ENCODE data around the gene C1QL4. TPM values are rescaled to one million over a fixed set of nuclear protein-coding genes. Genes with fewer than 3 reads are reported as not detected.
A peak's percentile ranks its signal among the peaks of the same experiment; 100 is the strongest.
"Not testable (repeated sequence)": the region's sequence is repeated elsewhere in the genome, so short reads cannot be mapped to it uniquely, and the experiment has no call there.

The C1QL4 gene
- total RNA-seq, 2 donors from 2014 or later = not detected

- H3K36me3 ChIP-seq = no peaks in the 10 kb centered on the region
- no peak overlapping the region for H3K27ac ChIP-seq
- intact Hi-C loops (cut with DNase I) = loop anchor here (2.0 kb wide), 1 partner anchor 50 kb away; no protein-coding TSS in a partner anchor
- H3K27me3 ChIP-seq = no peaks in the 10 kb centered on the region
- no peak overlapping the region for H3K9ac ChIP-seq (ENCODE audit: low read depth in 2 of 2, low read length in 2 of 2)
- H3K9me3 ChIP-seq = no peaks in the 10 kb centered on the region
- H3K4me3 ChIP-seq = no peak overlapping the region
- DNase-seq = peak; percentile 67
- H3K4me1 ChIP-seq = no peaks in the 10 kb centered on the region
- TF ChIP-seq, protein P1, sequence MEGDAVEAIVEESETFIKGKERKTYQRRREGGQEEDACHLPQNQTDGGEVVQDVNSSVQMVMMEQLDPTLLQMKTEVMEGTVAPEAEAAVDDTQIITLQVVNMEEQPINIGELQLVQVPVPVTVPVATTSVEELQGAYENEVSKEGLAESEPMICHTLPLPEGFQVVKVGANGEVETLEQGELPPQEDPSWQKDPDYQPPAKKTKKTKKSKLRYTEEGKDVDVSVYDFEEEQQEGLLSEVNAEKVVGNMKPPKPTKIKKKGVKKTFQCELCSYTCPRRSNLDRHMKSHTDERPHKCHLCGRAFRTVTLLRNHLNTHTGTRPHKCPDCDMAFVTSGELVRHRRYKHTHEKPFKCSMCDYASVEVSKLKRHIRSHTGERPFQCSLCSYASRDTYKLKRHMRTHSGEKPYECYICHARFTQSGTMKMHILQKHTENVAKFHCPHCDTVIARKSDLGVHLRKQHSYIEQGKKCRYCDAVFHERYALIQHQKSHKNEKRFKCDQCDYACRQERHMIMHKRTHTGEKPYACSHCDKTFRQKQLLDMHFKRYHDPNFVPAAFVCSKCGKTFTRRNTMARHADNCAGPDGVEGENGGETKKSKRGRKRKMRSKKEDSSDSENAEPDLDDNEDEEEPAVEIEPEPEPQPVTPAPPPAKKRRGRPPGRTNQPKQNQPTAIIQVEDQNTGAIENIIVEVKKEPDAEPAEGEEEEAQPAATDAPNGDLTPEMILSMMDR (IDR thresholded peaks at IDR 0.05) = peak; percentile 80
Observed at GRCh38 chr12:49288412-49288853, 48.6 kb downstream of the C1QL4 start.

GRCh38 chr12:49287876-49288275, 49.1 kb downstream of the C1QL4 start:
- TF ChIP-seq, protein P1 (IDR thresholded peaks at IDR 0.05) = no peak
- H3K9me3 ChIP-seq = no peaks in the 10 kb centered on the region
- H3K9ac ChIP-seq (ENCODE audit: low read depth in 2 of 2, low read length in 2 of 2) = no peak overlapping the region
- no peaks in the 10 kb centered on the region for H3K27me3 ChIP-seq
- H3K27ac ChIP-seq = no peak overlapping the region
- no peaks in the 10 kb centered on the region for H3K36me3 ChIP-seq
- H3K4me3 ChIP-seq = no peak overlapping the region
- no peak for DNase-seq
- H3K4me1 ChIP-seq = no peaks in the 10 kb centered on the region
- intact Hi-C loops (cut with DNase I) = loop anchor here (2.0 kb wide), 1 partner anchor 51 kb away; no protein-coding TSS in a partner anchor

DNA sequence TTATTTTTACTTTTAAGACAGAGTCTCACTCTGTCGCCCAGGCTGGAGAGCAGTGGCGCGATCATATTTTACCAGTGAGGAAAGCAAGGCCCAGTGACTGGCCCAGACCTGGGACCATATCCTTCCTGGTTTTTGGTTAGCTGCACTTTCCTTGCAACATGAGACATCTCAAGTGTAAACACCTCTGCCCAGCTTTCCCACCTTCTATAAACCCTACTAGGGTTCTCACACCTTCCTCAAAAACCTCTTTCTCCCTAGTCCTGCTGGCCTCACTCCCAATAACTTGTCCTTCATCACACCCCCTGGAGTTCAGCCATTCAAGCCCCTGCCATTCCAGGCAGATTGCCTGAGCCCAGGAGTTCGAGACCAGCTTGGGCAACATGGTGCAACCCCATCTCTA, 52.3 kb downstream of the C1QL4 start:
- intact Hi-C loops (cut with DNase I) = no loop called here
- no peak overlapping the region for H3K9ac ChIP-seq (ENCODE audit: low read depth in 2 of 2, low read length in 2 of 2)
- H3K27ac ChIP-seq = no peak overlapping the region
- H3K27me3 ChIP-seq = no peaks in the 10 kb centered on the region
- no peak for DNase-seq
- H3K9me3 ChIP-seq = no peaks in the 10 kb centered on the region
- no peaks in the 10 kb centered on the region for H3K36me3 ChIP-seq
- H3K4me1 ChIP-seq = no peaks in the 10 kb centered on the region
- TF ChIP-seq, protein P1 (IDR thresholded peaks at IDR 0.05) = no peak
- H3K4me3 ChIP-seq = no peak overlapping the region

DNA sequence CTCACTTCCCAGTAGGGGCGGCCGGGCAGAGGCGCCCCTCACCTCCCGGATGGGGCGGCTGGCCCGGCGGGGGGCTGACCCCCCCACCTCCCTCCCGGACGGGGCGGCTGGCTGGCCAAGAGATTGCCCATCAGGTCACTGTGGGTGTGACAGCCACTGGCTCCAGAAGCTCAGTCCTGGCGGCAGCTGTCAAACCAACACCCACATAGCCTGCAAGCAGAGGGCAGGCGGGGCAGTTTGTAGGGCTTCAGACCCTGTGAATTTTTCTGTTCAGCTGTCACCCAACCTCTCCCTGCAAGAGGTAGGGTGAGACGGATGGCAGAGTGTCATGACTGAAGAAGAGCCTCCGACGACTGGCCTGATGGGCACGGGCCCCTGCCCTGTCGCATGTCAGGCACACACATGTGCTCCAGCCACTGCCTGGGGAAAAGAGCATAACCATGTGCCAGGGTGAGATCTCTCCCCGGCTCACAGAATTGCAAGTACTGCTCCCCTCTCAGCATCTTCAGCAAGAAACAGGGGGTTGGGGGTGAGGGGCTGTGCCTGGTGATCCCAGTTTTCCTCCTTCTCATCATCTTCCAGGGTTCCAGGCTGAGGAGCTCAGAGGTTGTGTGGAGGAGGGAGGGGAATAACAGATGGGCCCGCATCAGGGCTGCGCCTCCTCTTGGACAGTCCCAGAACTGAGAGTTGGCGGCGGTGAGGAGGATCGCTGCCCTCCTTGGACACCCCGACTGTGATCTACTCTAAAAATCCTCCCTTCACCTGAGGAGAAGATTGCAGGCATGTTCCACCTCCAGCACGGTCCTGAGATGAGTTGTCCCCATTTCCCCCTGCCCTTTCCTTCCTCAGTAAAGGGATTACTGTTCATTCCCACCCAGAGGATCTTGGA, 53.2 kb downstream of the C1QL4 start:
- TF ChIP-seq, protein P1 (IDR thresholded peaks at IDR 0.05) = no peak
- Histone ChIP-seq H3K36me3 (no peaks in the 10 kb centered on the region), H3K9ac (ENCODE audit: low read depth in 2 of 2, low read length in 2 of 2) (no peak overlapping the region), H3K4me3 (no peak overlapping the region), H3K27ac (no peak overlapping the region), H3K9me3 (no peaks in the 10 kb centered on the region), H3K4me1 (no peaks in the 10 kb centered on the region), H3K27me3 (no peaks in the 10 kb centered on the region)
- no peak for DNase-seq
- intact Hi-C loops (cut with DNase I) = no loop called here

GRCh38 chr12:49282740-49283375, 54.1 kb downstream of the C1QL4 start:
- H3K36me3 ChIP-seq; H3K4me3 ChIP-seq; intact Hi-C loops (cut with DNase I); H3K4me1 ChIP-seq; H3K27me3 ChIP-seq; H3K9me3 ChIP-seq; H3K27ac ChIP-seq; H3K9ac ChIP-seq (ENCODE audit: low read depth in 2 of 2, low read length in 2 of 2); DNase-seq: not testable (repeated sequence)

Other genes starting within 250 kb of the C1QL4 start
- gene DHH, start 242.4 kb downstream of the C1QL4 start, total RNA-seq = under 1 TPM; 0.29 to 0.52 TPM
- 10 to 100 TPM; 36.9 to 38.2 TPM for gene LMBR1L, start 226.3 kb downstream of the C1QL4 start, total RNA-seq
- gene TUBA1B, start 205.8 kb downstream of the C1QL4 start, total RNA-seq = 1,000 to 10,000 TPM in 1 of 2 donors, 100 to 1,000 TPM in 1; 445 to 1,717 TPM
- 10 to 100 TPM; 16.9 to 70.3 TPM for gene TUBA1A, start 148.1 kb downstream of the C1QL4 start, total RNA-seq
- 100 to 1,000 TPM; 183 to 368 TPM for gene TUBA1C, start 72.1 kb downstream of the C1QL4 start, total RNA-seq
- 10 to 100 TPM in 1 of 2 donors, 1 to 10 TPM in 1; 3.9 to 21.9 TPM for gene PRPH, start 42.0 kb downstream of the C1QL4 start, total RNA-seq
- gene TROAP, start 13.9 kb downstream of the C1QL4 start, total RNA-seq = 10 to 100 TPM; 11.8 to 51.8 TPM
- 10 to 100 TPM; 29.0 to 34.2 TPM for gene DNAJC22, start 9.7 kb upstream of the C1QL4 start, total RNA-seq
- 10 to 100 TPM; 17.2 to 21.9 TPM for gene SPATS2, start 30.3 kb upstream of the C1QL4 start, total RNA-seq
- gene KCNH3, start 201.8 kb upstream of the C1QL4 start, total RNA-seq = under 1 TPM; 0.05 to 0.13 TPM
- 10 to 100 TPM; 53.8 to 78.7 TPM for gene MCRS1, start 231.0 kb upstream of the C1QL4 start, total RNA-seq

All from colonic mucosa (tissue), 4 donors.